Uterus (tissue), 2 donors: ENCODE results near the gene ADAMTS3.

ENCODE experiments used
- POLR2A ChIP-seq, 2 donors: fragments of 450-650 bp; IDR thresholded peaks; one replicate each; pipeline ENCODE4 v1.6.1; 2016; ENCODE audit warnings: antibody characterized with exemption in 2 of 2, mild to moderate bottlenecking in 1 of 2, moderate library complexity in 1 of 2
- TF ChIP-seq, protein P1 (sequence below), 4 experiments: fragments of 200-600 bp in 2 of 4; fragments of 450-650 bp in 2 of 4; sonication (generic) in 2 of 4; IDR thresholded peaks; one replicate each; pipeline ENCODE4 v1.5.1; 2016 to 2019; ENCODE audit warnings: antibody characterized with exemption in 4 of 4, mild to moderate bottlenecking in 2 of 4, moderate library complexity in 1 of 4

DNA sequence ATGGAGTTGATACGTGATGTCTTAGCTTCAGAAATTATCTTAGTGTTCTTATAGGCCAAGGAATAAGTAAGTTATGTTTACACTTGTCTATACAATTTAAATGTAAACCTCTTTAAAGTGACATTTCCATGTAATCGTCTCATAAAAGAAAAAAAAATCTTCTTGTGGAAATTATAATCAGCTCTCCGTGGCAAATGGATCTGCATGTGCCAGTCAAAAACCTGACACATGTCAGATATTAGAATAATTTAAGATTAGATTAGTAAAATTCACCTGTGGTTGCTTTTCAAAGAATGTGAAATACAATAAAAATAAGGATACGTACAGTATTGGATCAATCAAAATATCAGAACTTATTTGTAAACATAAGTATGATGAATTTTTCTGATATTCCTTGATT is 263.9 kb downstream of the ADAMTS3 start:
- TF ChIP-seq, protein P1, sequence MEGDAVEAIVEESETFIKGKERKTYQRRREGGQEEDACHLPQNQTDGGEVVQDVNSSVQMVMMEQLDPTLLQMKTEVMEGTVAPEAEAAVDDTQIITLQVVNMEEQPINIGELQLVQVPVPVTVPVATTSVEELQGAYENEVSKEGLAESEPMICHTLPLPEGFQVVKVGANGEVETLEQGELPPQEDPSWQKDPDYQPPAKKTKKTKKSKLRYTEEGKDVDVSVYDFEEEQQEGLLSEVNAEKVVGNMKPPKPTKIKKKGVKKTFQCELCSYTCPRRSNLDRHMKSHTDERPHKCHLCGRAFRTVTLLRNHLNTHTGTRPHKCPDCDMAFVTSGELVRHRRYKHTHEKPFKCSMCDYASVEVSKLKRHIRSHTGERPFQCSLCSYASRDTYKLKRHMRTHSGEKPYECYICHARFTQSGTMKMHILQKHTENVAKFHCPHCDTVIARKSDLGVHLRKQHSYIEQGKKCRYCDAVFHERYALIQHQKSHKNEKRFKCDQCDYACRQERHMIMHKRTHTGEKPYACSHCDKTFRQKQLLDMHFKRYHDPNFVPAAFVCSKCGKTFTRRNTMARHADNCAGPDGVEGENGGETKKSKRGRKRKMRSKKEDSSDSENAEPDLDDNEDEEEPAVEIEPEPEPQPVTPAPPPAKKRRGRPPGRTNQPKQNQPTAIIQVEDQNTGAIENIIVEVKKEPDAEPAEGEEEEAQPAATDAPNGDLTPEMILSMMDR (IDR thresholded peaks at IDR 0.05): no peak
- TF ChIP-seq POLR2A (IDR thresholded peaks at IDR 0.05): no peak
